Motor neuron (in vitro differentiated cells): Measurements from ENCODE around the gene MAP1LC3B2. TPM values are rescaled to one million over a fixed set of nuclear protein-coding genes. Genes with fewer than 3 reads are reported as not detected.

ENCODE experiments used
- ATAC-seq, 8 experiments: fragments of 200-7000 bp; cut with Tn5 transposase; replicated peaks in 6 of 8; 2 replicates each; pipeline ENCODE4 v1.8.0; 2021; ENCODE audit warnings: mild to moderate bottlenecking in 8 of 8, moderate library complexity in 8 of 8
- H3K27ac ChIP-seq, 2 donors: fragments of 250-450 bp; sonication (Bioruptor Pico); 2 replicates each; pipeline ENCODE4 v1.9.0; 2021; ENCODE audit warnings: antibody characterized with exemption in 2 of 2, mild to moderate bottlenecking in 2 of 2, moderate library complexity in 1 of 2
- H3K4me1 ChIP-seq, 2 donors: fragments of 250-450 bp; sonication (Bioruptor Pico); replicated peaks in 1 of 2; 2 replicates each; pipeline ENCODE4 v1.6.1; 2021; ENCODE audit warnings: antibody characterized with exemption in 2 of 2, mild to moderate bottlenecking in 2 of 2, moderate library complexity in 1 of 2
- H3K4me3 ChIP-seq, 5 donors: fragments of 250-450 bp; sonication (Bioruptor Pico); 2 replicates each; pipeline ENCODE4 v1.9.0; 2021; ENCODE audit warnings: antibody characterized with exemption in 5 of 5, mild to moderate bottlenecking in 5 of 5, moderate library complexity in 4 of 5
- WGBS, 10 experiments: fragments of 450-650 bp; shearing (Covaris generic); methylation state at CpG; one replicate each; pipeline ENCODE4 v1.0.0; 2022; 5-methylcytosine and 5-hydroxymethylcytosine counted together
- in situ Hi-C, 9 experiments: fragments of 400-800 bp; cut with MboI; loops; one replicate each; pipeline ENCODE4 v1.15.0; 2021; ENCODE audit warnings: low sequenced_read_pairs in 9 of 9, low pct_unique_long_range_greater_than_20kb in 2 of 9; ENCODE audit not compliant: unreplicated experiment in 9 of 9
- total RNA-seq, 8 experiments: library from RNA; unstranded; fragments of 300-600 nt; gene quantifications; 2 replicates each; pipeline versions ENCODE4 v1.2.3 to v1.2.4, GENCODE V29; 2022

MAP1LC3B2 gene
- total RNA-seq, 8 experiments from 2014 or later = 0.61 to 3.8 (median 1.1) TPM

- in situ Hi-C loops = no loop called here
- 17 to 90% (median 75%) methylated on average over 3 to 8 of the region's 8 CpGs; no CpG with 5 or more reads in 1 of the 10 experiments for WGBS, 10 experiments
- Histone ChIP-seq H3K27ac (no peak overlapping the region), H3K4me3 (no peak overlapping the region), H3K4me1 (peaks cover 27% of the 10 kb centered on the region in 2 donors)
- ATAC-seq = no peak
Observed at GRCh38 chr12:116529048-116529447, 30.1 kb upstream of the MAP1LC3B2 start.

DNA sequence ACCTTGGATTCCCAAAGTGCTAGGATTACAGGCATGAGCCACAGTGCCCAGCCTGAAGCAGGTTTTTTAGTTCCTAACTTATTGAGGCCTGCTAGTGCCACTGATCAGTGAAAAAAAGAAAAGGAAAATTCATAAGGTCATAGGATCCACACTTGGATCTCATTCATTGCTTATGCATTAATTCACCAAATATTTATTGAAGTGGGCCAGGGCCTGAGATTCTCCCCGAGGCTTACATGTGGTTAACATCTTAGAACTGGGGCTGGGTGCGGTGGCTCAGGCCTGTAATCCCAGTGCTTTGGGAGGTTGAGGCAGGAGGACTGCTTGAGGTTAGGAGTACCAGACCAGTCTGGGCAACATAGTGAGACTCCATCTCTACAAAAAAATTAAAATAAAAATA lies 29.5 kb upstream of the MAP1LC3B2 start:
- 20 to 100% (median 40%) methylated on average over 1 to 2 of the region's 2 CpGs; no CpG with 5 or more reads in 3 of the 10 experiments for WGBS, 10 experiments
- in situ Hi-C loops = no loop called here
- H3K4me1 ChIP-seq = peaks cover 27 to 28% of the 10 kb centered on the region in 2 donors
- no peak overlapping the region for H3K4me3 ChIP-seq
- ATAC-seq = peak in 1 of 8 experiments; percentile 13
- H3K27ac ChIP-seq = no peak overlapping the region

GRCh38 chr12:116532428-116532827 lies 26.8 kb upstream of the MAP1LC3B2 start:
- ATAC-seq = no peak
- Histone ChIP-seq H3K4me1 (peaks cover 27% of the 10 kb centered on the region in 2 donors), H3K27ac (peak overlapping the region; percentile 85 to 88), H3K4me3 (peak overlapping the region in 1 of 5 donors; percentile 49)
- in situ Hi-C loops = no loop called here
- 0 to 100% (median 82%) methylated on average over 1 to 4 of the region's 4 CpGs; no CpG with 5 or more reads in 4 of the 10 experiments for WGBS, 10 experiments

DNA sequence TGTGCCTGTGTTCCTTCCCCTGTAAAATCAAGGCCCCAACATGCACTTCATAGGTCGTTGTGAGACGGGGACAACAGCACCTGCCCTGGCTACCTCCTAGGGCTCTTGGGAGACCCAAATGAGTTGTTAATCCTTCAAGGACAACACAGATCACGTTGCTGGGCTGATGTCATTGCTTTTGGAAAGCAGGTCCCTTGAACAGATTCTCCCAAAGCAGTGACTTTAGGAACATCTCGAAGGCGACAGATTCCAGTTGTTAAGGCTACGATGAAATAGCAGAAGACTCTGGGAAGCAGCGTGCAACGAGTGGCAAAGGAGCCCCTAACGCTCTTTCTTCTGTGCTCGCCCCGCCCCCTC lies 26.2 kb upstream of the MAP1LC3B2 start:
- peak in 4 of 8 experiments; percentile 7 to 11 (median 8) for ATAC-seq
- Histone ChIP-seq H3K27ac (peak overlapping the region; percentile 85 to 88), H3K4me3 (peak overlapping the region; percentile 47 to 60 (median 50)), H3K4me1 (peaks cover 23 to 27% of the 10 kb centered on the region in 2 donors)
- in situ Hi-C loops = no loop called here
- WGBS, 10 experiments = 0 to 19% (median 2%) methylated on average over 1 to 6 of the region's 11 CpGs; no CpG with 5 or more reads in 4 of the 10 experiments

DNA sequence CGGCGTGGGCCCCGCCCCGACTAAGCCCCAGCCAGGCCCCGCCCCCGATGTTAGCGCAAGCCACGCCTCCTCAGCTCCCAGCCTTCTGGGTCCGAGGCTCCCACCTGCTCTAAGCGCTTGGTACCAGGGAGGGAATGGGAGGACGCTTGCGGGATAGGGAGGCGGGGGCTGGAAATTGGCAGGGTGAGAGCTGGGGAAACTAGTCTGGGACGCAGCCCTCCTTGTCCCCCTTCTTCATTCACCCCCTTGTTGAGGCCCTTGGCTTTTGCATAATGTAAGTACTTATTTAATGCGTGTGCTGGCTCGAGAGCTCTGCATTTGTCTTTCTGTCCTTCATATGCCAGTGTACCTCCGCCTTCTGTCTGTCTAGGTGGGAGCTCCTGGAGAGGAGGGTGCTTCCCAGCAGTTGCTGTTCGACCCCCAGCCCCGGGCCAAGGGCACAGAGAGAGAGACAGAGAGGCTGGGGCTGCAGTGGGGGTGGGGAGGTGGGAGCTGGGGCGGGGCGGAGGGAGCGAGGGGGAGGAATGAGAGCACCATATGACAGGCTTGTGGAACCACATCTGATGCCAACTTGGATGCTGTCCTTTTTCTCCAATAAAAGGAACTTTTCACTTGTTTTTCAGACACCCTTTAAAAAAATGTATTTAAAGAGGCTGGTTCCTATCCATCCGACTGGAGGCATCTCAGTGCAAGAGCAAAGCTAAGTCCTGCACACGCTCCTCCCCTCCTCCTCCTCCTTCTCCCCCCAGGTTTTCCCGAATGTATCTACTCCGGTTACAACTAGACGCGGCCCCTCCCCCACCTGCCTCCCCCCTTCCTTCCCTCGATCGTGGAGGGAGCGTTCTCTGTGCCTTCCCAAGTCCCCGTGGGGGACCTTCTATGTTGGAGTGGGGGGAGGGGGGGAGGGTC lies 25.6 kb upstream of the MAP1LC3B2 start:
- peak overlapping the region; percentile 85 to 88 for H3K27ac ChIP-seq
- peaks cover 21 to 29% of the 10 kb centered on the region in 2 donors for H3K4me1 ChIP-seq
- ATAC-seq = peak; percentile 72 to 83 (median 72)
- H3K4me3 ChIP-seq = peak overlapping the region; percentile 47 to 60 (median 50)
- in situ Hi-C loops = no loop called here
- WGBS, 10 experiments = 0 to 20% (median 0%) methylated on average over 1 of the region's 32 CpGs; no CpG with 5 or more reads in 7 of the 10 experiments

GRCh38 chr12:116534311-116535121 lies 24.7 kb upstream of the MAP1LC3B2 start:
- Histone ChIP-seq H3K4me1 (peaks cover 28 to 29% of the 10 kb centered on the region in 2 donors), H3K27ac (peak overlapping the region; percentile 85 to 88), H3K4me3 (peak overlapping the region; percentile 47 to 60 (median 50))
- ATAC-seq = peak; percentile 15 to 66 (median 60)
- in situ Hi-C loops = no loop called here
- WGBS, 10 experiments = 10 to 61% (median 40%) methylated on average over 2 to 15 of the region's 30 CpGs; no CpG with 5 or more reads in 3 of the 10 experiments

DNA sequence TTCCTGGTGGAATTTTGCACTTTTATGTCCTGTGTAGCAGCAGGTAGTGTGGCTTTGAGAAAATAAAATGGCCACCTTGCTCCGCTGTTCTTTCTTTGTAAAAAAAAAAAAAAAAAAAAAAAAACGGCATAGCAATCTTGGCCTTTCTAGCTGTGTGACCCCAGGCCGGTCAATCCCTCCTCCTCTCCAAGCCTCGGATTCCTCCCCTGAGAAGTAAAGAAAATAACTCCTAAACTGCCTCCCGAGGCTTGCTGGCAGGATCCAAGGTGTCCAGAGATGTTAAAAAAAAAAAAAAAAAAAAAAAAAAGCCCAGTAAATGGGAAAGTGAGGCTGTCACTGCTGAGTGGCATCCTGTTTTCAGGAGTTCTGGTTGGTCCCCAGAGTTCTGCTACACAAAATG lies 23.9 kb upstream of the MAP1LC3B2 start:
- Histone ChIP-seq H3K4me1 (peaks cover 32 to 35% of the 10 kb centered on the region in 2 donors), H3K27ac (peak overlapping the region; percentile 85 to 88), H3K4me3 (peak overlapping the region; percentile 47 to 60 (median 50))
- no peak for ATAC-seq
- in situ Hi-C loops = no loop called here
- 12 to 95% (median 33%) methylated on average over 2 to 5 of the region's 5 CpGs; no CpG with 5 or more reads in 1 of the 10 experiments for WGBS, 10 experiments

DNA sequence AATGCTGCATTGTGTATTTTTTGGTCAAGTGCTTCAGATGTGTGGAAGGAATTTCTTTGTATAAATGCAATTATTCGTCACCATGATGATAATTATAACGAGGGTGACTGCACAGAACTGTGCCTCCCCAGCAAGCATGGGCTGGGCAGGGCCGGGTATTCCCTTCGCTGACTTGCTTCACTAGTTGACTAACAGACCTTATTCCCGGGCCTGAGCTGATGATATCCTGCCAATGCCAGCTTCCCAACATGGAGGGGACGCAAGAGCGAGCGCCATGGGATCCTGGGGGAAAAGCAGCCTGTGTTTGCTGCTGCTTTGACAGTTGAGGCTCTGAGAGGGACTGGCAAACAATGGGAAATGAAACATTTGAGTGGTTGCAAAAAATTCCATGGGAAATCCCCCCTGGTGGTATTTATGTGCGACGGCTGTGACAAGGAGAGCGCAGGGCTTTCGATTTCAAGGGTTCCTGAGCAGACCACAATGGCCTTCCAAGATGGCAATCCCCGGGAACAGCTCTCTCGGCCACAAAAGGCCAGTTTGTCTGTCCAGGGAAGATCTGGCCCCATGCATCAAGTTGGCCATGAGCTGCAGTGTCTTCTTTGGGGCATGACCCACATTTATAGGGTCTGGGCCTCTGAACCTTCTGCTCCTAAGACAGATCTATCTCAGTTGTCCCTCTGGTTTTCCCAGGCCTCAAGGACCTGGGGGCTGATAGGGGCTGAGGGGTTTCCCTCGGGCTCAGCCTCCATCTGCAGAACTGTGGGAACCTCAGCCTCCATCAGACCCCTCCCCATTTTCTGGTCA lies 21.9 kb upstream of the MAP1LC3B2 start:
- in situ Hi-C loops = no loop called here
- peaks cover 32 to 35% of the 10 kb centered on the region in 2 donors for H3K4me1 ChIP-seq
- H3K4me3 ChIP-seq = no peak overlapping the region
- WGBS, 10 experiments = 53 to 100% (median 87%) methylated on average over 2 to 10 of the region's 15 CpGs; no CpG with 5 or more reads in 2 of the 10 experiments
- no peak overlapping the region for H3K27ac ChIP-seq
- ATAC-seq = no peak

- Histone ChIP-seq H3K27ac (no peak overlapping the region), H3K4me3 (no peak overlapping the region), H3K4me1 (peaks cover 26 to 27% of the 10 kb centered on the region in 2 donors)
- ATAC-seq = no peak
- in situ Hi-C loops = no loop called here
- 0 to 100% (median 83%) methylated on average over 1 of the region's 1 CpG; no CpG with 5 or more reads in 3 of the 10 experiments for WGBS, 10 experiments
Observed at GRCh38 chr12:116538076-116538591, 21.0 kb upstream of the MAP1LC3B2 start.

DNA sequence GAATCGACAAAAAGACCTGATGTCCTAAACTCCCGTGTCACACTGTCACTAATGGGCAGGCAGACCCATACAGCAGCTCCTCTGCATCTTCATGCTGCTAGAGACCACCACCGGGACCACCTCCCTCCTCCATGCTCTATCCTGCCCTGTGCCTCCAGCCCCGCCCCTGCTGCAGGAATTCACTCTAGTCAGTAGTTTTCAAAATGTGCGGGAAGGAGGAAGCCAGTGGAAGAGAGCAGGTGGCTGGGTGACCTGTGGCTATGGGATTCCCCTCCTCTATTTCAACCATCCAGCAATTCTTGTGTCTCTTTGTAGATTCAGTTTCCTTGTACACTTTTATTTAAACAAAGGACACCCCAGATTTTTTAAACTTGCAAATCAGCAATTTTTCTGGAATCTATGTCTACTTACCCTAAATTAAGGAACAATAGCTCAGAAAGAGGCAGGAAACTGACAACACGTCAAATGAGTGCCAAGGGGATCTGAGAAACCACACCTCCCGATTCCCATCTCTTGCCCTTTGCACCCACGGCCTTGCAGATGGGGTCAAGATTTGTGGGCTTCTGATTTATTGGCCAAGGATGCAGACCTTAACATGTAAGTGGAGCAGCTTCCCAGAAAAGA lies 20.4 kb upstream of the MAP1LC3B2 start:
- H3K27ac ChIP-seq = peak overlapping the region in 1 of 2 donors; percentile 29

DNA sequence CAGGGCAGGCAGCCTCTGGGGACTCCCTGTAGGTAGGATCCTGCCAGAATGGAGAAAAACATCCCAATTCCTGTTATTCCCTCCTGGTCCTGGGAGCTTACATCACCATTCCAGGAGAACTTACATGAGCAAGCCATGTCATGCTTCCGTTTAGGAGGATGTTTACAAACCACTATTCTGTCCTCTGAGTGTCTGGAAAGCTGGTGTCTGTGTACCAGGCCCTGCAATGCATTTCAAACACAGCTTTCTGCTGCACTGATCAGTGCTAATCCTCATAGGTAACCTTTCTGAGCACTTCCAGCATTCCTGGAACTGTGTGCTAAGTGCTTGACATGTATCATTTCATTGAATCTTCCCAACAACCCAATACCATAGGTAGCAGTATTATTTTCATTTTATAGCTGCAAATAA lies 19.8 kb upstream of the MAP1LC3B2 start:
- 0 to 40% (median 11%) methylated on average over 1 of the region's 1 CpG; no CpG with 5 or more reads in 7 of the 10 experiments for WGBS, 10 experiments
- in situ Hi-C loops = no loop called here
- Histone ChIP-seq H3K4me1 (peaks cover 26 to 27% of the 10 kb centered on the region in 2 donors), H3K4me3 (no peak overlapping the region), H3K27ac (peak overlapping the region; percentile 7 to 29)
- ATAC-seq = peak in 3 of 8 experiments; percentile 6 to 21 (median 13)

More for the DNA sequence above, 20.4 kb upstream of the MAP1LC3B2 start:
- ATAC-seq = no peak
- Histone ChIP-seq H3K4me1 (peaks cover 26 to 27% of the 10 kb centered on the region in 2 donors), H3K4me3 (no peak overlapping the region)
- in situ Hi-C loops = no loop called here
- WGBS, 10 experiments = 57 to 100% (median 79%) methylated on average over 1 to 5 of the region's 8 CpGs; no CpG with 5 or more reads in 3 of the 10 experiments
